Trophoblast cell (in vitro differentiated cells and primary cell): Measurements from ENCODE around the gene MBNL2.

Source experiments
- DNase-seq, 2 donors: peaks; one replicate each; pipeline ENCODE4 v3.0.0-alpha.2; 2016
- H2AFZ ChIP-seq: 2 replicates; pipeline ENCODE4 v1.6.1; 2013; ENCODE audit warnings: low read length, moderate library complexity, mild to moderate bottlenecking; ENCODE audit not compliant: insufficient read depth, poor library complexity
- H2AK5ac ChIP-seq: 2 replicates; pipeline ENCODE4 v1.6.1; 2013; ENCODE audit warnings: mild to moderate bottlenecking, low read length
- H2BK120ac ChIP-seq: 2 replicates; pipeline ENCODE4 v1.6.1; 2013; ENCODE audit warnings: low read length, mild to moderate bottlenecking, moderate library complexity; ENCODE audit not compliant: insufficient read depth, poor library complexity
- H2BK12ac ChIP-seq: 2 replicates; pipeline ENCODE4 v1.6.1; 2013; ENCODE audit warnings: mild to moderate bottlenecking, low read length, moderate library complexity
- H2BK5ac ChIP-seq: 2 replicates; pipeline ENCODE4 v1.6.1; 2013; ENCODE audit warnings: low read length, low read depth, moderate library complexity, mild to moderate bottlenecking; ENCODE audit not compliant: poor library complexity
- H3K14ac ChIP-seq: 2 replicates; pipeline ENCODE4 v1.6.1; 2013; ENCODE audit warnings: mild to moderate bottlenecking, low read length
- H3K18ac ChIP-seq: 2 replicates; pipeline ENCODE4 v1.6.1; 2013; ENCODE audit warnings: mild to moderate bottlenecking, low read length
- H3K23ac ChIP-seq: 2 replicates; pipeline ENCODE4 v1.6.1; 2013; ENCODE audit warnings: low read length
- H3K27ac ChIP-seq: 2 replicates; pipeline ENCODE4 v1.5.1; 2013; ENCODE audit warnings: low read depth, mild to moderate bottlenecking, inconsistent platforms, low read length, moderate library complexity
- H3K27me3 ChIP-seq: 2 replicates; pipeline ENCODE4 v1.6.1; 2013; ENCODE audit warnings: inconsistent platforms, mild to moderate bottlenecking, low read length, moderate library complexity; ENCODE audit not compliant: insufficient read depth
- H3K36me3 ChIP-seq, 2 experiments: 1 replicate in 1 of 2; 2 replicates in 1 of 2; pipeline ENCODE4 v1.6.1; 2013; ENCODE audit warnings: low read length in 2 of 2, mild to moderate bottlenecking in 2 of 2, moderate library complexity in 1 of 2; ENCODE audit not compliant: insufficient read depth in 2 of 2, control insufficient read depth in 1 of 2
- H3K4ac ChIP-seq: 2 replicates; pipeline ENCODE4 v1.6.1; 2013; ENCODE audit warnings: low read depth, mild to moderate bottlenecking, low read length, moderate library complexity
- H3K4me1 ChIP-seq, 2 experiments: 1 replicate in 1 of 2; 2 replicates in 1 of 2; pipeline ENCODE4 v1.6.1; 2013; ENCODE audit warnings: low read length in 2 of 2, mild to moderate bottlenecking in 2 of 2, moderate library complexity in 1 of 2; ENCODE audit not compliant: insufficient read depth in 2 of 2, control insufficient read depth in 1 of 2
- H3K4me2 ChIP-seq: 2 replicates; pipeline ENCODE4 v1.6.1; 2013; ENCODE audit warnings: inconsistent platforms, mild to moderate bottlenecking, low read length, moderate library complexity
- H3K4me3 ChIP-seq: 2 replicates; pipeline ENCODE4 v1.5.1; 2013; ENCODE audit warnings: mild to moderate bottlenecking, low read depth, low read length, inconsistent platforms
- H3K79me1 ChIP-seq: one replicate; pipeline ENCODE4 v1.6.1; 2013; ENCODE audit warnings: low read length
- H3K79me2 ChIP-seq: 2 replicates; pipeline ENCODE4 v1.6.1; 2013; ENCODE audit warnings: low read length, mild to moderate bottlenecking; ENCODE audit not compliant: control insufficient read depth, insufficient read depth, poor library complexity
- H3K9ac ChIP-seq: 2 replicates; pipeline ENCODE4 v1.6.1; 2013; ENCODE audit warnings: mild to moderate bottlenecking, low read length
- H3K9me3 ChIP-seq: 2 replicates; pipeline ENCODE4 v1.6.1; 2013; ENCODE audit warnings: low read depth, mild to moderate bottlenecking, control low read depth, inconsistent platforms, low read length; ENCODE audit not compliant: insufficient read depth
- H4K12ac ChIP-seq: 2 replicates; pipeline ENCODE4 v1.6.1; 2013; ENCODE audit warnings: low read depth, mild to moderate bottlenecking, low read length, moderate library complexity
- H4K8ac ChIP-seq: 2 replicates; pipeline ENCODE4 v1.6.1; 2013; ENCODE audit warnings: low read depth, mild to moderate bottlenecking, low read length, moderate library complexity
- H4K91ac ChIP-seq: one replicate; pipeline ENCODE4 v1.6.1; 2013; ENCODE audit warnings: low read depth, mild to moderate bottlenecking, low read length, moderate library complexity
- WGBS: extraction: QIAGEN DNeasy Blood & Tissue Kit; methylation state at CpG from one replicate; pipeline ENCODE4 v1.1.7; 2013; ENCODE audit warnings: missing lambda C conversion rate; ENCODE audit not compliant: insufficient read length, insufficient coverage; ENCODE audit errors: extremely low coverage; 5-methylcytosine and 5-hydroxymethylcytosine counted together

MBNL2 gene

DNA sequence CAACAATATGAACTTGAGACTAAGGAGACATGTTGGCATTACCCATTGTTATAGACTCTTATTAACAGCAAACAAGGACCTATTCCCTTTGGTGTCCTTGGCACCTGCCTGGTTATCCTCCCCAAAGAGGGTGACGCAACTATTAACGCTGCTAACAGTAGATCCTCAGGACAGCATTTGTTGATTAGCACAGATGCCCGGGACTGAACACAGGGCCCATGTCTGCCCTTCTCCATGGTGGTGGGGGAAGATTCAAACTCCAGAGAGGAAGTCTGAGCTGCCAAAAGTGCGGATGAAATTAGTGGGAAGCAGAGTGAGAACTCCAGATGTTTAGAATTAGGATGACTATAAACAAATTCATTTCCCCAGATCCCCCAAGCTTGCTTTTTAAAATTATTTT is 110.6 kb downstream of the MBNL2 start:
- Histone ChIP-seq H2AK5ac (no peak overlapping the region), H4K91ac (no peak overlapping the region), H3K23ac (no peak overlapping the region), H3K79me2 (peaks cover 8% of the 10 kb centered on the region), H4K12ac (no peak overlapping the region), H2BK12ac (no peak overlapping the region), H3K27me3 (no peaks in the 10 kb centered on the region), H3K4me1 (peaks cover 5 to 9% of the 10 kb centered on the region in 2 experiments), H3K18ac (no peak overlapping the region), H3K9ac (no peak overlapping the region), H3K36me3 (peaks cover 12 to 28% of the 10 kb centered on the region in 2 experiments), H2BK120ac (no peak overlapping the region), H2BK5ac (no peak overlapping the region), H2AFZ (no peak overlapping the region), H3K27ac (no peak overlapping the region), H3K14ac (no peak overlapping the region), H3K4ac (no peak overlapping the region), H4K8ac (no peak overlapping the region), H3K4me3 (no peak overlapping the region), H3K4me2 (no peak overlapping the region), H3K79me1 (peaks cover 9% of the 10 kb centered on the region), H3K9me3 (no peaks in the 10 kb centered on the region)
- no CpG with 5 or more reads among the region's 4 CpGs for WGBS
- no peak for DNase-seq

DNA sequence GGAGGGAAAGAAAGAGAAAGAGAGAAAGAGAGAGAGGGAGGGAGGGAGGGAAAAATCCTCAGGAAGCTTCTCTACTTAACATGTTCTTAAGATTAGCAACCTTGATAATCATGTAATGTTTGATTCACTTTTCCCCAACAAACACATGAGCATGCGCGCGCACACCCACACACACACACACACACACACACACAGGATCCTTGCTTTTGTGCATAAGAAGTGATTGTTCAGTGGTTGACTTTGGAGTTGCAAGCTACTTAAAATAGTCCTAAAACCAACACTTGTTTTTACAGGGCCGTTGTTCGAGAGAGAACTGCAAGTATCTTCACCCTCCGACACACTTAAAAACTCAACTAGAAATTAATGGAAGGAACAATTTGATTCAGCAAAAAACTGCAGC is 111.8 kb downstream of the MBNL2 start:
- no peak for DNase-seq
- no peak overlapping the region for H4K12ac ChIP-seq
- H3K4me2 ChIP-seq = no peak overlapping the region
- no peak overlapping the region for H2BK120ac ChIP-seq
- H3K27ac ChIP-seq = no peak overlapping the region
- no peak overlapping the region for H2BK12ac ChIP-seq
- no peaks in the 10 kb centered on the region for H3K9me3 ChIP-seq
- no peak overlapping the region for H4K8ac ChIP-seq
- H3K14ac ChIP-seq = no peak overlapping the region
- H3K9ac ChIP-seq = no peak overlapping the region
- peaks cover 2 to 9% of the 10 kb centered on the region in 2 experiments for H3K4me1 ChIP-seq
- no peak overlapping the region for H2AFZ ChIP-seq
- H3K36me3 ChIP-seq = peaks cover 18 to 37% of the 10 kb centered on the region in 2 experiments
- H3K27me3 ChIP-seq = no peaks in the 10 kb centered on the region
- H3K23ac ChIP-seq = no peak overlapping the region
- no peak overlapping the region for H3K18ac ChIP-seq
- no peak overlapping the region for H4K91ac ChIP-seq
- no peak overlapping the region for H2BK5ac ChIP-seq
- H3K4me3 ChIP-seq = no peak overlapping the region
- peaks cover 6% of the 10 kb centered on the region for H3K79me2 ChIP-seq
- peaks cover 6% of the 10 kb centered on the region for H3K79me1 ChIP-seq
- WGBS = no CpG with 5 or more reads among the region's 6 CpGs
- no peak overlapping the region for H2AK5ac ChIP-seq
- no peak overlapping the region for H3K4ac ChIP-seq

DNA sequence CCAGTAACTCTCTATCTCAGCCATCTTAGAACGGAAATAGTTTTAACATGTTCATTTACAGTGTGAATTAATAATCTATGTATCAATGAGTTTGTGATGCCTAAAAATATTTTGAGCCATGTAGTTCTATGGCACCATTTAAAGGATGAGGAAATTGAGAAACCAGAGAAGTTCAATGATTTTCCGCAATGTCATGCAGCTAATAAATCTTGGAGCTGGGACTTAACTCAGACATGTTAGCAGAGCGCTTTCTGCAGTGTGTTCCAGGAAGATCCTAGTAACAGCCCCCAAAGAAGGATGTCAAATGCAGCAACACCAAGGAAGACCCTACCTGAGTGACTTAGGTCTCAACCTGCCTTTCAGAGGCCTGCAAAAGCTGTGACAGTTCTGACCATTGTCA is 112.6 kb downstream of the MBNL2 start:
- no peak overlapping the region for H2AK5ac ChIP-seq

DNA sequence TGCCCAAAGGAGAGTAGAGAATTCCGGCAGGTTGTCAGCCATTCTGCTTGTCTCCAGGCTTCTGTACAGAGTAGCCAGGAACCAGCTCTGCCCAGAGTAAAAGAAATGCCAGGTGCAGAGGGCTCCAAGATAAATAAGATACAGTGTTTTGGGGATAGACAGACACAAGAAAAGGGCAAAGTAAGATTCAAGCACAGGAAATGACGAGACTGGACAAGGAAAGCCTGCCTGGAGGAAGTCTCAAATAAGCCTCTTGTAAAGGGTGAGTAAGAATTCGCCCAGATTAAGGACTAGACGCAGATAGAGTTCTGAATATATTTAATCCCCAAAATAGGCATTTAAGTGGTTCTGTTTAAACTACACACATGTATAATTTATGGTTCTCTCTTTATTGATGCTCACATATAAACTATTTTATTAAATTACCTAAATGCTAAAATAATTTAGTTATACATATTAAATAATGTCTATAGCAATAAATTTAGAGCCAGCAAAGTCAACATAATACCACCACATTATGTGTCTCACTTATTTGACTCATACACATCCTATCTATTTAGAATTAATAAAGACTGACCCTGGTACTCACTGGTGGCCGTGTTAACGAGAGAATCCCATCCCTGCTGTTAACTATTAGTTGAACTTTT is 113.5 kb downstream of the MBNL2 start:
- peak overlapping the region; percentile 10 for H3K4ac ChIP-seq
- no peak overlapping the region for H4K12ac ChIP-seq
- no peaks in the 10 kb centered on the region for H3K27me3 ChIP-seq
- no peak overlapping the region for H4K8ac ChIP-seq
- H3K18ac ChIP-seq = no peak overlapping the region
- no peak overlapping the region for H3K4me3 ChIP-seq
- H3K9ac ChIP-seq = no peak overlapping the region
- H2AK5ac ChIP-seq = no peak overlapping the region
- H3K27ac ChIP-seq = peak overlapping the region; percentile 20
- no peak overlapping the region for H3K23ac ChIP-seq
- H3K36me3 ChIP-seq = peaks cover 21 to 36% of the 10 kb centered on the region in 2 experiments
- peaks cover 1% of the 10 kb centered on the region for H3K79me2 ChIP-seq
- H2BK5ac ChIP-seq = no peak overlapping the region
- no peak overlapping the region for H4K91ac ChIP-seq
- no peaks in the 10 kb centered on the region for H3K9me3 ChIP-seq
- no peak for DNase-seq
- H2BK120ac ChIP-seq = no peak overlapping the region
- H3K4me1 ChIP-seq = peaks cover 0 to 5% of the 10 kb centered on the region in 2 experiments
- H2AFZ ChIP-seq = no peak overlapping the region
- H3K14ac ChIP-seq = no peak overlapping the region
- H2BK12ac ChIP-seq = no peak overlapping the region
- WGBS = no CpG with 5 or more reads among the region's 6 CpGs
- no peak overlapping the region for H3K4me2 ChIP-seq
- peaks cover 3% of the 10 kb centered on the region for H3K79me1 ChIP-seq

More for the DNA sequence above, 112.6 kb downstream of the MBNL2 start:
- Histone ChIP-seq H3K27me3 (no peaks in the 10 kb centered on the region), H3K4me1 (peaks cover 0 to 8% of the 10 kb centered on the region in 2 experiments), H3K4me2 (no peak overlapping the region), H3K27ac (no peak overlapping the region), H3K4ac (no peak overlapping the region), H2BK120ac (no peak overlapping the region), H3K18ac (no peak overlapping the region), H2AFZ (no peak overlapping the region), H3K9me3 (no peaks in the 10 kb centered on the region), H3K79me2 (peaks cover 3% of the 10 kb centered on the region), H3K79me1 (peaks cover 3% of the 10 kb centered on the region), H3K14ac (no peak overlapping the region), H4K8ac (no peak overlapping the region), H3K4me3 (no peak overlapping the region), H3K9ac (no peak overlapping the region), H3K36me3 (peaks cover 22 to 39% of the 10 kb centered on the region in 2 experiments), H3K23ac (no peak overlapping the region), H2BK5ac (peak overlapping the region; percentile 27), H4K91ac (no peak overlapping the region), H2BK12ac (no peak overlapping the region), H4K12ac (no peak overlapping the region)
- DNase-seq = no peak
- WGBS = no CpG with 5 or more reads among the region's 3 CpGs
